GM23338 (cell line): Measurements from ENCODE around the gene BRCC3. TPM values are rescaled to one million over a fixed set of nuclear protein-coding genes. Genes with fewer than 3 reads are reported as not detected.

ENCODE experiments used
- ATAC-seq: fragments of 200-7000 bp; cut with Tn5 transposase; 3 replicates; pipeline ENCODE4 v1.9.1; 2020
- DNase-seq: peaks from one replicate; pipeline ENCODE4 v3.0.0-alpha.2; 2015; ENCODE audit warnings: low spot score
- H2AFZ ChIP-seq: fragments of 200-600 bp; sonication (generic); 2 replicates; pipeline ENCODE4 v1.8.0; 2016; ENCODE audit warnings: antibody characterized with exemption, mild to moderate bottlenecking, moderate library complexity
- H3F3A ChIP-seq: fragments of 200-600 bp; sonication (generic); replicated peaks from 2 replicates; pipeline ENCODE4 v1.8.0; 2017; ENCODE audit warnings: antibody characterized with exemption, mixed run types, low read depth
- H3K27ac ChIP-seq: fragments of 200-600 bp; sonication (generic); 2 replicates; pipeline ENCODE4 v1.6.1; 2016; ENCODE audit warnings: low read depth
- H3K27me3 ChIP-seq: fragments of 200-600 bp; sonication (generic); 2 replicates; pipeline ENCODE4 v1.8.0; 2016; ENCODE audit warnings: mild to moderate bottlenecking, mixed run types, moderate library complexity; ENCODE audit not compliant: insufficient read depth
- H3K36me3 ChIP-seq: fragments of 200-600 bp; sonication (generic); 2 replicates; pipeline ENCODE4 v1.8.0; 2016; ENCODE audit warnings: mild to moderate bottlenecking; ENCODE audit not compliant: insufficient read depth
- H3K4me1 ChIP-seq: fragments of 200-600 bp; sonication (generic); 2 replicates; pipeline ENCODE4 v1.8.0; 2016; ENCODE audit warnings: mild to moderate bottlenecking, moderate library complexity; ENCODE audit not compliant: insufficient read depth
- H3K4me2 ChIP-seq: fragments of 200-600 bp; sonication (generic); 2 replicates; pipeline ENCODE4 v1.7.1; 2017; ENCODE audit warnings: mixed run types
- H3K4me3 ChIP-seq: fragments of 200-600 bp; sonication (generic); 2 replicates; pipeline ENCODE4 v1.6.1; 2016; ENCODE audit warnings: mixed run types
- H3K79me2 ChIP-seq: fragments of 200-600 bp; sonication (generic); replicated peaks from 2 replicates; pipeline ENCODE4 v1.8.0; 2017; ENCODE audit warnings: mild to moderate bottlenecking; ENCODE audit not compliant: insufficient read depth
- H3K9me2 ChIP-seq: fragments of 200-600 bp; sonication (generic); 2 replicates; pipeline ENCODE4 v1.8.0; 2017; ENCODE audit not compliant: insufficient read depth
- H4K20me1 ChIP-seq: fragments of 200-600 bp; sonication (generic); replicated peaks from 2 replicates; pipeline ENCODE4 v1.8.0; 2017; ENCODE audit warnings: mild to moderate bottlenecking; ENCODE audit not compliant: insufficient read depth
- H3K27ac Mint-ChIP-seq: 2 replicates; pipeline ENCODE4 v1.8.0; 2020; ENCODE audit warnings: inconsistent platforms, mild to moderate bottlenecking, moderate library complexity, mixed read lengths
- H3K27me3 Mint-ChIP-seq: 3 replicates; pipeline ENCODE4 v1.8.0; 2022; ENCODE audit warnings: low read depth, mild to moderate bottlenecking, moderate library complexity, mixed read lengths, inconsistent platforms; ENCODE audit not compliant: insufficient read depth, poor library complexity
- H3K36me3 Mint-ChIP-seq: 3 replicates; pipeline ENCODE4 v1.8.0; 2021; ENCODE audit warnings: low read depth, mild to moderate bottlenecking, inconsistent platforms, moderate library complexity, mixed read lengths
- H3K4me1 Mint-ChIP-seq: 3 replicates; pipeline ENCODE4 v1.8.0; 2020; ENCODE audit warnings: mild to moderate bottlenecking, inconsistent platforms, mixed read lengths
- H3K4me3 Mint-ChIP-seq: 3 replicates; pipeline ENCODE4 v1.8.0; 2021; ENCODE audit warnings: moderate library complexity, mild to moderate bottlenecking, inconsistent platforms, mixed read lengths
- H3K9me3 Mint-ChIP-seq: 3 replicates; pipeline ENCODE4 v1.8.0; 2020; ENCODE audit warnings: moderate library complexity, mild to moderate bottlenecking, inconsistent platforms, mixed read lengths
- CREB1 ChIP-seq: fragments of 250-450 bp; sonication (Bioruptor Pico); IDR thresholded peaks from 2 replicates; pipeline ENCODE4 v1.5.0; 2020; ENCODE audit warnings: low read depth, mild to moderate bottlenecking, moderate library complexity
- CTCF ChIP-seq, 2 experiments: fragments of 200-600 bp in 1 of 2; sonication (generic) in 1 of 2; conservative IDR thresholded peaks; 2 replicates each; pipeline versions ENCODE4 v1.5.1 to v1.6.1; 2016 to 2017; ENCODE audit warnings: antibody characterized with exemption in 2 of 2, low read depth in 2 of 2, mild to moderate bottlenecking in 2 of 2, moderate library complexity in 1 of 2
- EZH2 ChIP-seq: fragments of 200-600 bp; sonication (generic); IDR thresholded peaks from one replicate; pipeline ENCODE4 v1.8.0; 2017; ENCODE audit warnings: antibody characterized with exemption, mild to moderate bottlenecking, low read depth; ENCODE audit not compliant: unreplicated experiment
- EZH2phosphoT487 ChIP-seq: fragments of 200-600 bp; sonication (generic); IDR thresholded peaks from one replicate; pipeline ENCODE4 v1.8.1; 2018; ENCODE audit warnings: antibody characterized with exemption; ENCODE audit not compliant: unreplicated experiment
- JUNB ChIP-seq: IDR thresholded peaks from one replicate; pipeline ENCODE4 v1.6.1; 2016; ENCODE audit warnings: antibody characterized with exemption; ENCODE audit not compliant: unreplicated experiment
- NANOG ChIP-seq: IDR thresholded peaks from 2 replicates; pipeline ENCODE4 v1.6.1; 2016; ENCODE audit warnings: antibody characterized with exemption, borderline replicate concordance
- POLR2AphosphoS5 ChIP-seq: IDR thresholded peaks from 2 replicates; pipeline ENCODE4 v1.6.1; 2016; ENCODE audit warnings: antibody characterized with exemption, low read depth
- STAT1 ChIP-seq: IDR thresholded peaks from one replicate; pipeline ENCODE4 v1.6.1; 2016; ENCODE audit warnings: antibody characterized with exemption; ENCODE audit not compliant: unreplicated experiment
- ZNF114 ChIP-seq: fragments of 250-450 bp; sonication (Bioruptor Pico); IDR thresholded peaks from 2 replicates; pipeline ENCODE4 v1.5.0; 2020; ENCODE audit warnings: mild to moderate bottlenecking, moderate library complexity
- ZNF331 ChIP-seq: fragments of 250-450 bp; sonication (Bioruptor Pico); IDR thresholded peaks from 2 replicates; pipeline ENCODE4 v1.5.0; 2020; ENCODE audit warnings: low read depth, mild to moderate bottlenecking, moderate library complexity
- ZNF462 ChIP-seq: fragments of 250-450 bp; sonication (Bioruptor Pico); IDR thresholded peaks from 2 replicates; pipeline ENCODE4 v1.5.0; 2020; ENCODE audit warnings: mild to moderate bottlenecking, moderate library complexity
- polyA plus RNA-seq: library from polyadenylated mRNA; unstranded; fragments of >200 nt; fragmentation: Nextera tagmentation; extraction: Ambion mirVana; gene quantifications from 2 replicates; pipeline ENCODE4 v1.2.1, GENCODE V29; 2016
- total RNA-seq: library from RNA; depleted of rRNA; stranded (reverse); fragments of >200 nt; shearing (Covaris generic); gene quantifications from 2 replicates; pipeline ENCODE4 v1.2.3, GENCODE V29; 2014
- TF ChIP-seq, protein P1 (sequence below): IDR thresholded peaks from 2 replicates; pipeline ENCODE4 v1.6.1; 2016; ENCODE audit warnings: antibody characterized with exemption

BRCC3 gene
- total and polyA plus RNA-seq, 2 experiments from 2014 or later = 18.4 to 26.7 TPM

DNA sequence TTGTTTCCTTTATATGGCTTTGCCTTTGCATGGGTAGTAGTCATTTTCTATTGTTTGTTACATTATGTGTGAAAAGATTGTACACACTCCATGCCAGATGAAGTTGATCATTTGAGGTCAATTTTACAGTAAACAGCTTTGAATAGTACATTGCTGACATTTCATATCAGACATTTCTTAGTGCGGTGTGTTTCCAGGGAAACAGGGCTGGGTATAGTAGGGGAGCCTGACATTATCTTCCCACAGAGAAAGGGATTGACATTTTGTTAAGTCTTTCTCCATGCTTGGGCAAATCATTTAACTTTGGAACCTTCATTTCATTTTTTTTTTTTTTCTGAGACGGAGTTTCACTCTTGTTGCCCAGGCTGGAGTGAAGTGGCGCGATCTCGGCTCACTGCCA, 39.7 kb upstream of the BRCC3 start:
- Mint-ChIP-seq H3K4me1 (peaks cover 7% of the 10 kb centered on the region; the same call in 1 of the 3 replicates), H3K4me3 (no peak overlapping the region), H3K27ac (no peak overlapping the region), H3K9me3 (peaks cover 11% of the 10 kb centered on the region; the same call in 2 of the 3 replicates), H3K36me3 (peaks cover 23% of the 10 kb centered on the region; the same call in 2 of the 3 replicates), H3K27me3 (peaks cover 2% of the 10 kb centered on the region)
- Histone ChIP-seq H3F3A (no peaks in the 10 kb centered on the region), H3K4me2 (no peak overlapping the region), H2AFZ (no peak overlapping the region), H3K79me2 (peaks cover 43% of the 10 kb centered on the region), H3K4me1 (0 out of 2 replicates have a peak, but pooled peaks cover 4% of the 10 kb centered on the region), H3K36me3 (peaks cover 6% of the 10 kb centered on the region; the same call in 1 of the 2 replicates), H3K27ac (no peak overlapping the region), H3K9me2 (no peaks in the 10 kb centered on the region), H4K20me1 (no peaks in the 10 kb centered on the region), H3K4me3 (no peak overlapping the region), H3K27me3 (no peaks in the 10 kb centered on the region)
- no peak for ATAC-seq
- TF ChIP-seq STAT1 = no peak
- TF ChIP-seq, protein P1, sequence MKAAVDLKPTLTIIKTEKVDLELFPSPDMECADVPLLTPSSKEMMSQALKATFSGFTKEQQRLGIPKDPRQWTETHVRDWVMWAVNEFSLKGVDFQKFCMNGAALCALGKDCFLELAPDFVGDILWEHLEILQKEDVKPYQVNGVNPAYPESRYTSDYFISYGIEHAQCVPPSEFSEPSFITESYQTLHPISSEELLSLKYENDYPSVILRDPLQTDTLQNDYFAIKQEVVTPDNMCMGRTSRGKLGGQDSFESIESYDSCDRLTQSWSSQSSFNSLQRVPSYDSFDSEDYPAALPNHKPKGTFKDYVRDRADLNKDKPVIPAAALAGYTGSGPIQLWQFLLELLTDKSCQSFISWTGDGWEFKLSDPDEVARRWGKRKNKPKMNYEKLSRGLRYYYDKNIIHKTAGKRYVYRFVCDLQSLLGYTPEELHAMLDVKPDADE = no peak
- TF ChIP-seq ZNF114 = no peak
- no peak for TF ChIP-seq EZH2phosphoT487
- TF ChIP-seq EZH2 = no peak
- TF ChIP-seq CREB1 = no peak
- TF ChIP-seq ZNF331 (CRISPR knock-in tag) = no peak
- no peak for TF ChIP-seq CTCF (conservative IDR thresholded peaks at IDR 0.05; ENCODE audit: low read depth in 2 of 2)
- TF ChIP-seq NANOG = no peak
- no peak for TF ChIP-seq POLR2AphosphoS5
- TF ChIP-seq ZNF462 (CRISPR knock-in tag) = no peak
- TF ChIP-seq JUNB = no peak
- DNase-seq = no peak
